ENCODE data around the gene GRAMD2B.
"Not testable (repeated sequence)": the region's sequence is repeated elsewhere in the genome, so short reads cannot be mapped to it uniquely, and the experiment has no call there.

Gene GRAMD2B

GRCh38 chr5:126438868-126439267 is 15.7 kb downstream of the GRAMD2B start:
- Histone ChIP-seq H3K4me1 (ENCODE audit: control insufficient read depth, insufficient read depth, low read length) (no peaks in the 10 kb centered on the region), H3K36me3 (ENCODE audit: control insufficient read depth in 2 of 2, insufficient read depth in 1 of 2, low read length in 2 of 2) (no peaks in the 10 kb centered on the region; a peak in 1 of 3 replicates), H3K27ac (ENCODE audit: extremely low read depth, low read depth, low read length) (no peak overlapping the region), H3K4me3 (ENCODE audit: low read depth, low read length) (no peak overlapping the region), H3K9me3 (ENCODE audit: control insufficient read depth, insufficient read depth, low read depth, low read length) (no peaks in the 10 kb centered on the region)
- CTCF ChIA-PET, result interaction anchor here (0.6 kb wide), 1 partner anchor 74 kb away, joined by 3 read pairs; no protein-coding TSS in a partner anchor
- POLR2A ChIA-PET, result no interaction called here
- TF ChIP-seq ZNF777 (tag by site-specific recombination; IDR thresholded peaks at IDR 0.05; ENCODE audit: borderline replicate concordance), result no peak
- no peak for TF ChIP-seq ZNF133 (tag by site-specific recombination; IDR thresholded peaks at IDR 0.05)
- no peak for TF ChIP-seq ZEB2 (tag by site-specific recombination; IDR thresholded peaks at IDR 0.05)
- TF ChIP-seq, protein P1, sequence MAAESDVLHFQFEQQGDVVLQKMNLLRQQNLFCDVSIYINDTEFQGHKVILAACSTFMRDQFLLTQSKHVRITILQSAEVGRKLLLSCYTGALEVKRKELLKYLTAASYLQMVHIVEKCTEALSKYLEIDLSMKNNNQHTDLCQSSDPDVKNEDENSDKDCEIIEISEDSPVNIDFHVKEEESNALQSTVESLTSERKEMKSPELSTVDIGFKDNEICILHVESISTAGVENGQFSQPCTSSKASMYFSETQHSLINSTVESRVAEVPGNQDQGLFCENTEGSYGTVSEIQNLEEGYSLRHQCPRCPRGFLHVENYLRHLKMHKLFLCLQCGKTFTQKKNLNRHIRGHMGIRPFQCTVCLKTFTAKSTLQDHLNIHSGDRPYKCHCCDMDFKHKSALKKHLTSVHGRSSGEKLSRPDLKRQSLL (tag by site-specific recombination; IDR thresholded peaks at IDR 0.05), result no peak
- TF ChIP-seq ZBTB48 (tag by site-specific recombination; IDR thresholded peaks at IDR 0.05), result no peak
- TF ChIP-seq ZNF223 (tag by site-specific recombination; IDR thresholded peaks at IDR 0.05), result no peak

GRCh38 chr5:126439724-126440123 is 16.5 kb downstream of the GRAMD2B start:
- H3K27ac ChIP-seq (ENCODE audit: extremely low read depth, low read depth, low read length); H3K9me3 ChIP-seq (ENCODE audit: control insufficient read depth, insufficient read depth, low read depth, low read length); H3K4me1 ChIP-seq (ENCODE audit: control insufficient read depth, insufficient read depth, low read length); H3K4me3 ChIP-seq (ENCODE audit: low read depth, low read length); POLR2A ChIA-PET; H3K36me3 ChIP-seq (ENCODE audit: control insufficient read depth in 2 of 2, insufficient read depth in 1 of 2, low read length in 2 of 2); CTCF ChIA-PET: not testable (repeated sequence)

DNA sequence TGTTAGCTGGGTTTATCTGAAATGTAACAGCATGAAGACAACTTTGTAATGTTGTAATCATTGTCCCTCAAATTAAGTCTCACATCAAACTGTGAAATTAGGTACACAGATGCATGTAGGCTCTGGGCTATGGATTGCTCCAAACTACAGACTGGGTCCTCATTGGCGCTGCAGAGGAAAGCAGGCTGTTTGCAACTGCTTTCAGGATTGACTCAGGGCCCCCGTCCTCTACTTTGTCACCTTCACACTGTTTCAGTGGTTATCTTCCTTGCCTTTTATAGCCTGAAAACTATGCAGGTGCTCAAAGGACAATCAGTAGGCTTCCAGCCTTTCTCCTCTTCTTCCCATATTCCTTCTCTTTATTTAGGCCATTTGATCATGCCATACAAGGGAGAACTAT is 18.0 kb downstream of the GRAMD2B start:
- no peak for TF ChIP-seq SCRT1 (tag by site-specific recombination; IDR thresholded peaks at IDR 0.05; ENCODE audit: borderline replicate concordance)
- no peak for TF ChIP-seq MEIS1 (CRISPR knock-in tag; IDR thresholded peaks at IDR 0.05; ENCODE audit: borderline replicate concordance)
- TF ChIP-seq SP3 (tag by site-specific recombination; IDR thresholded peaks at IDR 0.05), result no peak
- TF ChIP-seq, protein P2, sequence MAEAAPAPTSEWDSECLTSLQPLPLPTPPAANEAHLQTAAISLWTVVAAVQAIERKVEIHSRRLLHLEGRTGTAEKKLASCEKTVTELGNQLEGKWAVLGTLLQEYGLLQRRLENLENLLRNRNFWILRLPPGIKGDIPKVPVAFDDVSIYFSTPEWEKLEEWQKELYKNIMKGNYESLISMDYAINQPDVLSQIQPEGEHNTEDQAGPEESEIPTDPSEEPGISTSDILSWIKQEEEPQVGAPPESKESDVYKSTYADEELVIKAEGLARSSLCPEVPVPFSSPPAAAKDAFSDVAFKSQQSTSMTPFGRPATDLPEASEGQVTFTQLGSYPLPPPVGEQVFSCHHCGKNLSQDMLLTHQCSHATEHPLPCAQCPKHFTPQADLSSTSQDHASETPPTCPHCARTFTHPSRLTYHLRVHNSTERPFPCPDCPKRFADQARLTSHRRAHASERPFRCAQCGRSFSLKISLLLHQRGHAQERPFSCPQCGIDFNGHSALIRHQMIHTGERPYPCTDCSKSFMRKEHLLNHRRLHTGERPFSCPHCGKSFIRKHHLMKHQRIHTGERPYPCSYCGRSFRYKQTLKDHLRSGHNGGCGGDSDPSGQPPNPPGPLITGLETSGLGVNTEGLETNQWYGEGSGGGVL (tag by site-specific recombination; IDR thresholded peaks at IDR 0.05), result no peak
- TF ChIP-seq ZNF791 (tag by site-specific recombination; IDR thresholded peaks at IDR 0.05), result no peak
- TF ChIP-seq ZNF645 (tag by site-specific recombination; IDR thresholded peaks at IDR 0.05), result no peak
- Histone ChIP-seq H3K27ac (ENCODE audit: extremely low read depth, low read depth, low read length) (no peak overlapping the region), H3K9me3 (ENCODE audit: control insufficient read depth, insufficient read depth, low read depth, low read length) (no peaks in the 10 kb centered on the region), H3K36me3 (ENCODE audit: control insufficient read depth in 2 of 2, insufficient read depth in 1 of 2, low read length in 2 of 2) (no peaks in the 10 kb centered on the region; a peak in 1 of 3 replicates), H3K4me1 (ENCODE audit: control insufficient read depth, insufficient read depth, low read length) (no peaks in the 10 kb centered on the region), H3K4me3 (ENCODE audit: low read depth, low read length) (no peak overlapping the region)
- POLR2A ChIA-PET, result no interaction called here
- CTCF ChIA-PET, result interaction anchor here (0.6 to 0.8 kb wide), 2 partner anchors 44 to 58 kb away, joined by 3 to 4 read pairs; no protein-coding TSS in a partner anchor

DNA sequence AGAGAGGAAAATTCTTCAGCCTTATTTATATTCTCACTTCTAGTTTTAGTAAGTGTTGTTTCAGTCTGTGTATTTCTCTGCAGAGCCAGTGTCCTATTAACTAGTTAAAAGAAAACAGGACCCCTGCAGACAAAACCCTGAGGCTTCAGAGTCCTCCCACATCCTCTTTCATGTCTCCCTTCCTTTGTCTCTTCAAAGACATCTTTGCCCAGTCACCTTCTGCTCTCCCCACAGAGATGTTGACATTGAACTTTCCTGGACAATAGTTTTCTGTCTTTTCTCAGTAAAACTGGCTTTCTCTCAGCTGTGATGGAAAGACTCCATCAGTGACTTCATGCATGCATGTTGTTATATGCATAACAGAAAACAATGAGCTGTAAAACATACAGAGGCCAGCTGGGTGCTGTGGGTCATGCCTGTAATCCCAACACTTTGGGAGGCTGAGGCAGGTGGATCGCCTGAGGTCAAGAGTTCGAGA is 20.2 kb downstream of the GRAMD2B start:
- Histone ChIP-seq H3K9me3 (ENCODE audit: control insufficient read depth, insufficient read depth, low read depth, low read length) (no peaks in the 10 kb centered on the region), H3K27ac (ENCODE audit: extremely low read depth, low read depth, low read length) (no peak overlapping the region), H3K4me1 (ENCODE audit: control insufficient read depth, insufficient read depth, low read length) (peaks cover 4% of the 10 kb centered on the region), H3K36me3 (ENCODE audit: control insufficient read depth in 2 of 2, insufficient read depth in 1 of 2, low read length in 2 of 2) (no peaks in the 10 kb centered on the region; a peak in 1 of 3 replicates), H3K4me3 (ENCODE audit: low read depth, low read length) (no peak overlapping the region)
- POLR2A ChIA-PET, result no interaction called here
- CTCF ChIA-PET, result no interaction called here
- no peak for TF ChIP-seq MZF1 (tag by site-specific recombination; IDR thresholded peaks at IDR 0.05; ENCODE audit: borderline replicate concordance)
- no peak for TF ChIP-seq WT1 (tag by site-specific recombination; IDR thresholded peaks at IDR 0.05)
- TF ChIP-seq ZNF16 (tag by site-specific recombination; IDR thresholded peaks at IDR 0.05; ENCODE audit: low read depth), result no peak
- no peak for TF ChIP-seq ZNF521 (tag by site-specific recombination; IDR thresholded peaks at IDR 0.05)
- no peak for TF ChIP-seq ZNF362 (tag by site-specific recombination; IDR thresholded peaks at IDR 0.05)
- TF ChIP-seq ZNF211 (tag by site-specific recombination; IDR thresholded peaks at IDR 0.05; ENCODE audit: low read depth), result no peak
- no peak for TF ChIP-seq HOXA7 (CRISPR knock-in tag; IDR thresholded peaks at IDR 0.05; ENCODE audit: borderline replicate concordance)
- no peak for TF ChIP-seq EGR2 (tag by site-specific recombination; IDR thresholded peaks at IDR 0.05; ENCODE audit: low read depth)
- no peak for TF ChIP-seq ZNF223 (tag by site-specific recombination; IDR thresholded peaks at IDR 0.05)
- TF ChIP-seq GLI2 (tag by site-specific recombination; IDR thresholded peaks at IDR 0.05; ENCODE audit: borderline replicate concordance, low read depth), result no peak
- TF ChIP-seq ZNF664 (tag by site-specific recombination; IDR thresholded peaks at IDR 0.05), result no peak
- TF ChIP-seq ZNF549 (tag by site-specific recombination; IDR thresholded peaks at IDR 0.05), result no peak

All from HEK293 (cell line).